ENCODE measurements around the gene CASK. TPM values are rescaled to one million over a fixed set of nuclear protein-coding genes. Genes with fewer than 3 reads are reported as not detected.
"Not testable (repeated sequence)": the region's sequence is repeated elsewhere in the genome, so short reads cannot be mapped to it uniquely, and the experiment has no call there.

Gene CASK
- total RNA-seq, 1 donor from 2014 or later, result 30.2 TPM

DNA sequence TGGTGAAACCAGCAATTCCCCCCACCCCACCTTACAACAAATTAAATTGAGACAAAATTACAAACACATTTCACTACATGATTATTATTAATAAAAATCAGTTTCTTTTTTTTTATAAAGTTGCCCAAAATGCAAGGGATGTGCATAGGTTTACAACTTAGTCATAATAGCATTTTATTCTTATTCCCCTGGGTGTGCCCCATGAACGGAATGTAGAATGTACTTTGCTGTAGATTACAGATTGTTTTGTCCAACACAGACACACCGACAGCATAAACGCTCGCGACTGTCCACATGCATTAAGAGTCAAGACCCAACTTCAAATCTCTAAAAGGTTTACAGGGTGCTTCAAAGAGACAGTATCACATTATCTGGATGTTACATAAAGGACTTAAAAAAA lies 403.9 kb downstream of the CASK start:
- DNase-seq (ENCODE audit: low spot score), result no peak

GRCh38 chrX:41518841-41519220 lies 404.5 kb downstream of the CASK start:
- no peak for DNase-seq (ENCODE audit: low spot score)

DNA sequence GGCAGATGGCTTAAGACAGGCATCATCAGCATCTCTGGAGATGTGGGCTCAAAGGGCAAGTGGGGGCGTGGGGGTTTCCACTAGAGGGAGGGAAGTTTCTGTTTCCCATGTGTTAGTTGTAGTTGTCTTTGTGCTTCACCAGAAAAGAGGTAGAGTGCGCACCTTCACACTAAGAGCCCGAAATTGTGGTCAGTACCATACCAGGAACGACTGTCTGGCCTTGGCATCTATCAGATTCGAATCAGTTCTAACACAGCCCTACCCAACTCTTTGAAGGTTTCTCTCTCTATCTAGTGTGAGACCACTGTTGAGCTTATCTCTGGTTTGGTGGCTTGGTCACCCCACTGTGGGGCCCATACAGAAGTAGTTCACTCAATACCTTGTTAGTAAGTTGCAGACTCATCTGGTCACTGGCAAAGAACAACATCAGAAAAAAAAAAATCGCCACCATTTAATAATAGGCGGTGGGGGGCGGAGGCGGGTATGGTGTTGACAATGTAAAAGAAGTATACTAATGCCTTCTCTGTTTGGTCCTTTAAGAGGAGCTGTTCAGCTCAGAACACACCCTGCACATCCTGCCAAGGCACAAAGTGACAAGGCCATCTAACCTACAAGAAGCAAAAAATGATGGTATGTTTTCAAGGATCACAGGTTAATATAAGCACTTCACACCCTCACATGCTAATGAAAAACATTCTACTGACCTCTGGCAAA lies 405.1 kb downstream of the CASK start:
- DNase-seq (ENCODE audit: low spot score), result no peak

GRCh38 chrX:41516999-41517765 lies 406.2 kb downstream of the CASK start:
- DNase-seq (ENCODE audit: low spot score), result no peak

DNA sequence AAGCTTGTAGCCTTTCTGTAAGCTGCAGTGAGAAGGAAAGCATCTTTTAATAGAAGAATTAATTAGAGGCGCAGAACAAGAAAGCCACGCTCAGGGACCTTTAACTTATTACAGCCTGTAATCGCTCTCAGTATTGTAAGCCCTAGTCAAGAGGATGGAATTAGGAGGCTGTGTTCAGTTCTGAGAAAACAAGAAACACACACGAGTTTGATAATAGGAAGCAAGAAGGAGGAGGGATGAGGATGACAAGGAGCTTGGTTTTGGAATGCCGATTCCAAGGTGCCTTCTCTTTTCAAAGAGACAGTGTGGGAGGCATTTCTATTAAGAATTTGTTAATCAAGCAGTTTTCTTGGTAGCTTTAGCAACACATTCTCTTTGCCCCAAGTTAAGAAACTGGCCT lies 406.9 kb downstream of the CASK start:
- DNase-seq (ENCODE audit: low spot score), result no peak

DNA sequence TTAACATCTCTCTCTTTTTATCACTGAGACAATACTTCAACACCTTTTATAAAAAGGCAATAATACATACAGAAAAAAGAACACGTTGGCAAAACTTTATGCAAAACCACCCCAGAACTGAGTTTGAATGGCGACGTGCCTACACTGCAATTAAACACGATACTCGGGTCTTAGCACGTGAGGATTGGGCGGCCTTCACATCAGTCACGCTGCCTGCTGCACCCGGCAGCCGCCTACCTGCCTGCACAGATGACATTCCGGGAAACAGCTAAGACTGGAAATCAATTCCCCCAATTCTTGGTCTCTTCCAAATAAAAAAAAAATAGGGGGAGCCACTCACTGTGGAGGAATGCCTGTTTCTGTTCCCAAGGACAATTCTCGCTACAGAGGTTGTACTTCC lies 408.0 kb downstream of the CASK start:
- no peak for DNase-seq (ENCODE audit: low spot score)

- DNase-seq (ENCODE audit: low spot score), result no peak
These were observed 409.2 kb downstream of the CASK start for GRCh38 chrX:41514179-41514578.

DNA sequence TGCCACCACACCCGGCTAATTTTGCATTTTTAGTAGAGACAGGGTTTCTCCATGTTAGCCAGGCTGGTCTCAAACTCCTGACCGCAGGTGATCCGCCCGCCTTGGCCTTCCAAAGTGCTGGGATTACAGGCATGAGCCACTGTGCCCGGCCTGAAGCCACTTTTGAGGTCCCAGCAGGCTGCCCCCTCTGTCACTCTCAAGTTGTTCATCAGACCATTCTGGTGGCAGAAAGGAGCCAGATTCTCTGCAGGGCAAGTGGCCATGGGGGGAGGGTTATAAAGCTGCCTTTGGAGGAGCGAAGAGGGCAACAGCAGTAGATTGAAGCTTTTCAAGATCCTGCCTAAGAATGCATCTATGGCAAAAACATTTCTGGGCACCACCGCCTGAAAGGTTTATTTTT lies 410.5 kb downstream of the CASK start:
- not testable (repeated sequence) for DNase-seq (ENCODE audit: low spot score)

DNA sequence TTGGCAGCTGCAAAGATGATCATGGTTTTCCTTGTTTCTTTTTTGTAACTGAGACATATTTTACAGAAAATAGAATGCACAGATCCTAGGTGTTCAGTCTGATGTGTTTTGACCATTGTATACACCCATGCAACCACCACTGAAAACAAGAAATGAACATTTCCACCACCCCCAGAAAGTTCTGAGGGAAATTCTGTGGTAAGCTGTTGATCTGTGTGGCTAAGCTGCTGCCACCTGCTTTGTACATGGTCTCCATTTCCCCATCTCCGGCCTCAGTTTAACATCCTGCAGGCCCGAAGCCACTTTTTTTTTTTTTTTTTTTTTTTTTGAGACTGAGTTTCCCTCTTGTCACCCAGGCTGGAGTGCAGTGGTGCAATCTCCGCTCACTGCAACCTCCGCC lies 411.0 kb downstream of the CASK start:
- DNase-seq (ENCODE audit: low spot score), result no peak

DNA sequence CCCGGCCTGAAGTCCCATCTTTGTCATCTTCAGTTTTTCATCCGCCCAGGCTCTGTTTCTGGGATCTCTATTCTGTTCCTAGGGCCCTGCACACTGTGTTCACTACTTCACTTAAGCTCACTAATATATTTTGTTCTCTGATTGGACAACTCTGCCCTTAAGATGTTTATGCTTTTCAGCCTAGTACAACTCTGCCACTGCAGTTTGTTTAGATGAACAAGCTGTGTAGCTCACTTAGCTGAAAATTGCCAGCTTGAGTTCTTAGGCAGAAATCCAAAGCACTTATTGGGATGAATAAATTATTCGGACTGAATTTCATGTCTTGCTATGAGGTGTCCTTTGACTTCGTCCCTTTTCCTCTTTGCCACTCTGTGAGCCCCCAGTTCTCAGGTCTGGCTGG lies 415.4 kb downstream of the CASK start:
- DNase-seq (ENCODE audit: low spot score), result no peak

DNA sequence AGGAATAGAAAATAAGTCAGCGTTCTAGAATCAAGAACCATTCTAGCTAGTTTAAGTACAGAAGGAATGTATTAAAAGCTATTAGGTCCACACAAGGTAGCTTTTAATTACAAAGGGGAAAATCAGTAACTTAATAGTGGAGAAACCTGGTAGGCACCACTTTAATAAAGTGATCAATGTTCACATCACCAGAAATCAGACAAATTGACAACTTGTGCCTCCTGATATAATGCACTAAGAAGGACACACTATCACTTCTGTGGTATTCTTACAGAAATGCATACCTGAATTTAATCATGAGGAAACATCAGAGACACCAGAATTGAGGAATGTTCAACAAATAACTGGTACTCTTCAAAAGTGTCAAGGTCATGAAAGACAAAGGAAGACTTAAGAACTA lies 421.4 kb downstream of the CASK start:
- no peak for DNase-seq (ENCODE audit: low spot score)

GRCh38 chrX:41499984-41500383 lies 423.4 kb downstream of the CASK start:
- no peak for DNase-seq (ENCODE audit: low spot score)

GRCh38 chrX:41499195-41499594 lies 424.2 kb downstream of the CASK start:
- no peak for DNase-seq (ENCODE audit: low spot score)

DNA sequence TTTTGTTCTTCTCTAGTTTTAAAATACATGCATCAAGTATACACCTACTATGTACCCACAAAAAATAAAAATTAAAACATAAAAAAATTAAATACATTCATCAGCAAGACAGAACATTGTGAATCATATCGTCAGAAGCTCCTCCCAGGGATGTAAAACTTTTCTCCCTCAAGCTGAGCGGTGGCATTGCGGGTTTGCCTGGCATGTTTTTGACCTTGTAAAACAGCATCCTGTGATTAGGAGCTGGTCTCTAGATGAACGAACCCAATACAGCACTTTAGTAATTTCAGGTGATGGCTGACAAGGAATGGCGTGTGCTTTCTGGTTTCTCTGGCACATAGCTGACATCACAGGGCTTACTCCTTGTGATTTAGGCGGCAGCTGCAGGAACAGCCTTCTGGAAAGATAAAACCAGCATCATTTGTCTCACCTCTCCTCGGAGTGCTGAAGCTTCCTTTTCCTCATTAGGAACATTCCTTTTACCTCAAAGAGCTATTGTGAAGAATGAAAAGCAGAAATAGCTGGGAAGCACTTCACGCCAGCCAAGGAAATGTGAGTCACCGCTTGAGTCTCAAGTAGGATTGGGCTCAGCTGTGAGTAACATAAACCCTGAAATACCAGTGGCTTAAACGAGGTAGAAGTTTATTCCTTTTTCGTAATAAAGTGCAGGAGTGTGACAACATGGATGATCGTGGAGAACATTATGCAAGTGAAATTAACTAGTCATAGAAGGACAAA lies 431.9 kb downstream of the CASK start:
- no peak for DNase-seq (ENCODE audit: low spot score)

GRCh38 chrX:41490446-41490845 lies 432.9 kb downstream of the CASK start:
- DNase-seq (ENCODE audit: low spot score), result no peak

GRCh38 chrX:41482154-41482850 lies 441.1 kb downstream of the CASK start:
- no peak for DNase-seq (ENCODE audit: low spot score)

DNA sequence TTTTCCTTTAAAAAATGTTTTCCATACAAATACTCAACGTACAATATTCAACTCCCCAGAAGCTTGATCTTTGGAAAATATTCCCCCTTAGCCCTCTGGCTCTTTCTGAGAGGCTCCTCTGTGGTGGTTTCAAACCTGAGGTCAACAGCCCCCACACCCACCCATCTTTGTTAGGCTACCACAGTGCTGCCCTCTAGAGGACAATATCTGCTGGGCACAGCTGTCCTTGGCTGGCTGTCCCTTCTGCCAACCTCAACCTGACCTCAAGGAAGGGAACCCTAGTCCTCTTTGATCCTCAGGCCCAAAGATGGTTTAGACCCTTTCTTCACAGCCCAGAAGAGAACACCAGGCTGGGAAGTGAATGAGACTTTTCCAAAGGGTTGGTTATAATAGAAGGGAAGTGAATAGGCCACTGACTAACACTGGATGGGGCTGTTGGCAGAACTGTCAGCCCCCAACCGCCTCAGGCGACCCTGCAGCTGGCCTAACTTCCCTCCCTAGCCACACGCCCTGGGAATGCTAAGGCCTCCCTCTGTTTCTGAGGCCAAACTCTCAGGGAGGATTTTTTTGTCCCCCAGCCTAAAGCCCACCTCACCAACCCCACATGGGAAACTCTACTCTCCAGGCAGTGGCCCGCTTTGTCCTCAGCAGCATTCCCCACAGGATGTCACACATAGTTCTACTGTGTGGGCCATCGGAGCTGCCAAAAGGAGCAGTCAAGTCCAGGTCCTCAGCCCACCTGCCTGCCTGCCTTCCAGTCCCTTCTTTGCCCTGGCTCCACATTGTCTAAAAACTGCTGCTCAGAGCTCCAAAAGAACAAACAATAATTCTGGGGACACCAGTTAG lies 441.9 kb downstream of the CASK start:
- DNase-seq (ENCODE audit: low spot score), result peak; percentile 53

- DNase-seq (ENCODE audit: low spot score), result no peak
These were observed 442.7 kb downstream of the CASK start for GRCh38 chrX:41480508-41481260.

DNA sequence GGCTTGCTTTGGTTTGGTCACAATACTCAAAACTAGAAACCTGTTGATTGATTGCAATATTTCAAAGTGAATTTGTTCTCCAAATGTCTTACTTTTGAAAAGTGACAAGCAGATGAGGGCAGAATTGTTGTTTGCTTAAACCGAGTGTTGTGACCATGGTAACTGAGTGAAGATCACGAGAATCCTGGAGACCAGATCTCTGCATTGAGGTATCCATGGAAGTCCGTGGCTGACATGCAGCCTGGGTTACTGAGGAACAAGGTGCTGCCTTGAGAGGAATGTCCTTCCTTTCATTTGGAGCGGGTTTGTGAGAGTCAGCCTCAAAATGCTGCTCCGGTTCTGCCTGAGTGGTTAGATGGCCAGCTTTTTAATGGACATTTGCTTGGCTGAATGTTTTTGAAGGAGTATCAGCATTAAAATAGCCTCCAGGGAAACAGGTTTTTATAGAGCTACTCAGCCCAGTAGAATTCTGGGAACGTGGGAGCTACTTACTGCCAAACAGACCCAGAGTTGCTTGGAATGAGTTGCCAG lies 444.9 kb downstream of the CASK start:
- DNase-seq (ENCODE audit: low spot score), result no peak

Data from mesenteric fat pad (tissue), 1 donor.